ENCODE measurements around the gene FA2H.

DNA sequence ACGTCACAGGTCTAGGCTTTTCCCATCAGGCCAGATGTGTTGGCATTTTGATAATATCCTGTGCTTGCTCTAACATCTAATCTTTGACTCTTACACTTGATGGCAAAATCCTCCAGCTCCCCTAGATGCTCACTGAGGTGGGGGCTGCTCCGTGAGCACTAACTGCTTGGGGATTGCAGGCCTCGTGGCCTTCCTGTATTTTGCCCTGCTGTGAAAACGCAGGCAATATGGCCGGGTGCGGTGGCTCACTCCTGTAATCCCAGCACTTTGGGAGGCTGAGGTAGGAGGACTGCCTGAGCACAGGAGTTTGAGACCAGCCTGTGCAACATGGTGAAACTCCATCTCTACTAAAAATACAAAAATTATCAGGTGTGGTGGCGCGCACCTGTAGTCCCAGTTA lies 64.2 kb downstream of the FA2H start:
- TF ChIP-seq, protein P1, sequence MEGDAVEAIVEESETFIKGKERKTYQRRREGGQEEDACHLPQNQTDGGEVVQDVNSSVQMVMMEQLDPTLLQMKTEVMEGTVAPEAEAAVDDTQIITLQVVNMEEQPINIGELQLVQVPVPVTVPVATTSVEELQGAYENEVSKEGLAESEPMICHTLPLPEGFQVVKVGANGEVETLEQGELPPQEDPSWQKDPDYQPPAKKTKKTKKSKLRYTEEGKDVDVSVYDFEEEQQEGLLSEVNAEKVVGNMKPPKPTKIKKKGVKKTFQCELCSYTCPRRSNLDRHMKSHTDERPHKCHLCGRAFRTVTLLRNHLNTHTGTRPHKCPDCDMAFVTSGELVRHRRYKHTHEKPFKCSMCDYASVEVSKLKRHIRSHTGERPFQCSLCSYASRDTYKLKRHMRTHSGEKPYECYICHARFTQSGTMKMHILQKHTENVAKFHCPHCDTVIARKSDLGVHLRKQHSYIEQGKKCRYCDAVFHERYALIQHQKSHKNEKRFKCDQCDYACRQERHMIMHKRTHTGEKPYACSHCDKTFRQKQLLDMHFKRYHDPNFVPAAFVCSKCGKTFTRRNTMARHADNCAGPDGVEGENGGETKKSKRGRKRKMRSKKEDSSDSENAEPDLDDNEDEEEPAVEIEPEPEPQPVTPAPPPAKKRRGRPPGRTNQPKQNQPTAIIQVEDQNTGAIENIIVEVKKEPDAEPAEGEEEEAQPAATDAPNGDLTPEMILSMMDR (IDR thresholded peaks at IDR 0.05), result no peak
- no peak for TF ChIP-seq POLR2A (IDR thresholded peaks at IDR 0.05)
